H9 (cell line): ENCODE measurements around the gene TGDS. TPM values are rescaled to one million over a fixed set of nuclear protein-coding genes. Genes with fewer than 3 reads are reported as not detected.

ENCODE experiments used
- DNase-seq: peaks from one replicate; pipeline ENCODE4 v3.0.0-alpha.2; 2017
- H2AFZ ChIP-seq: one replicate; pipeline ENCODE4 v1.6.1; 2013; ENCODE audit warnings: mild to moderate bottlenecking, low read length, control low read depth, moderate library complexity
- H2AK5ac ChIP-seq: 2 replicates; pipeline ENCODE4 v1.6.1; 2013; ENCODE audit warnings: low read length, control low read depth, mixed read lengths; ENCODE audit not compliant: insufficient read length
- H2BK120ac ChIP-seq: one replicate; pipeline ENCODE4 v1.6.1; 2013; ENCODE audit warnings: low read depth, mild to moderate bottlenecking, low read length, control low read depth, inconsistent platforms; ENCODE audit not compliant: poor library complexity, severe bottlenecking
- H2BK12ac ChIP-seq: 2 replicates; pipeline ENCODE4 v1.6.1; 2013; ENCODE audit warnings: low read length, control low read depth, mixed read lengths, low read depth; ENCODE audit not compliant: insufficient read length
- H2BK15ac ChIP-seq: 2 replicates; pipeline ENCODE4 v1.6.1; 2013; ENCODE audit warnings: low read depth, low read length, control low read depth
- H2BK20ac ChIP-seq: one replicate; pipeline ENCODE4 v1.6.1; 2013; ENCODE audit warnings: low read depth, mild to moderate bottlenecking, low read length, control low read depth, inconsistent platforms; ENCODE audit not compliant: poor library complexity, severe bottlenecking
- H2BK5ac ChIP-seq: 2 replicates; pipeline ENCODE4 v1.6.1; 2013; ENCODE audit warnings: low read length, control low read depth, mixed read lengths; ENCODE audit not compliant: insufficient read length
- H3K14ac ChIP-seq: 2 replicates; pipeline ENCODE4 v1.6.1; 2013; ENCODE audit warnings: low read length, control low read depth; ENCODE audit not compliant: insufficient read depth
- H3K18ac ChIP-seq: 2 replicates; pipeline ENCODE4 v1.6.1; 2013; ENCODE audit warnings: low read depth, mild to moderate bottlenecking, mixed read lengths, low read length, control low read depth; ENCODE audit not compliant: insufficient read length
- H3K23ac ChIP-seq: 2 replicates; pipeline ENCODE4 v1.6.1; 2013; ENCODE audit warnings: low read length, control low read depth, mixed read lengths, low read depth; ENCODE audit not compliant: insufficient read length
- H3K23me2 ChIP-seq: 2 replicates; pipeline ENCODE4 v1.6.1; 2013; ENCODE audit warnings: low read depth, mild to moderate bottlenecking, mixed read lengths, low read length, control low read depth; ENCODE audit not compliant: insufficient read length, poor library complexity, severe bottlenecking
- H3K27ac ChIP-seq: 2 replicates; pipeline ENCODE4 v1.5.1; 2013; ENCODE audit warnings: low read length, control low read depth, mixed read lengths, low read depth; ENCODE audit not compliant: insufficient read length
- H3K27me3 ChIP-seq: 2 replicates; pipeline ENCODE4 v1.6.1; 2013; ENCODE audit warnings: low read length, control low read depth, inconsistent platforms; ENCODE audit not compliant: insufficient read depth
- H3K4ac ChIP-seq: 2 replicates; pipeline ENCODE4 v1.6.1; 2013; ENCODE audit warnings: low read depth, mild to moderate bottlenecking, control low read depth, inconsistent platforms, low read length, moderate library complexity
- H3K4me1 ChIP-seq: 2 replicates; pipeline ENCODE4 v1.6.1; 2013; ENCODE audit warnings: low read length, control low read depth, inconsistent platforms; ENCODE audit not compliant: insufficient read depth
- H3K4me2 ChIP-seq: 2 replicates; pipeline ENCODE4 v1.6.1; 2013; ENCODE audit warnings: low read length, control low read depth, mixed read lengths; ENCODE audit not compliant: insufficient read length, insufficient read depth
- H3K56ac ChIP-seq: 2 replicates; pipeline ENCODE4 v1.6.1; 2013; ENCODE audit warnings: low read depth, mild to moderate bottlenecking, mixed read lengths, low read length, control low read depth; ENCODE audit not compliant: insufficient read length
- H3K79me1 ChIP-seq: 2 replicates; pipeline ENCODE4 v1.6.1; 2013; ENCODE audit warnings: low read depth, mild to moderate bottlenecking, moderate library complexity, low read length, control low read depth, inconsistent platforms; ENCODE audit not compliant: insufficient read depth, poor library complexity, severe bottlenecking
- H3K79me2 ChIP-seq: 2 replicates; pipeline ENCODE4 v1.6.1; 2013; ENCODE audit warnings: low read length, control low read depth, inconsistent platforms; ENCODE audit not compliant: insufficient read depth
- H3K9ac ChIP-seq: 2 replicates; pipeline ENCODE4 v1.6.1; 2013; ENCODE audit warnings: low read length, control low read depth, mixed read lengths; ENCODE audit not compliant: insufficient read length; ENCODE audit errors: extremely low read depth
- H3K9me3 ChIP-seq: one replicate; pipeline ENCODE4 v1.6.1; 2013; ENCODE audit warnings: low read depth, low read length, inconsistent platforms; ENCODE audit not compliant: control insufficient read depth
- H3T11ph ChIP-seq: one replicate; pipeline ENCODE4 v1.6.1; 2013; ENCODE audit warnings: mild to moderate bottlenecking, low read length, control low read depth, inconsistent platforms
- H4K20me1 ChIP-seq: one replicate; pipeline ENCODE4 v1.6.1; 2013; ENCODE audit not compliant: control insufficient read depth, insufficient read length, insufficient read depth
- H4K5ac ChIP-seq: 2 replicates; pipeline ENCODE4 v1.6.1; 2013; ENCODE audit warnings: low read depth, mild to moderate bottlenecking, mixed read lengths, low read length, control low read depth; ENCODE audit not compliant: insufficient read length
- H4K8ac ChIP-seq: replicated peaks from 2 replicates; pipeline ENCODE4 v1.6.1; 2013; ENCODE audit warnings: low read length, control low read depth, mixed read lengths, low read depth; ENCODE audit not compliant: insufficient read length
- H4K91ac ChIP-seq: 2 replicates; pipeline ENCODE4 v1.6.1; 2013; ENCODE audit warnings: low read depth, mild to moderate bottlenecking, moderate library complexity, mixed read lengths, low read length, control low read depth; ENCODE audit not compliant: insufficient read length
- H3K27ac Mint-ChIP-seq, 3 experiments: 2 replicates in 2 of 3; 3 replicates in 1 of 3; pipeline ENCODE4 v1.8.0; 2020 to 2021; ENCODE audit warnings: mixed read lengths in 3 of 3, mild to moderate bottlenecking in 1 of 3, moderate library complexity in 1 of 3
- H3K27me3 Mint-ChIP-seq: 2 replicates; pipeline ENCODE4 v1.8.0; 2021; ENCODE audit warnings: low read depth, mild to moderate bottlenecking, moderate library complexity, mixed read lengths
- H3K36me3 Mint-ChIP-seq, 3 experiments: 2 replicates in 2 of 3; 3 replicates in 1 of 3; pipeline ENCODE4 v1.8.0; 2020 to 2021; ENCODE audit warnings: low read depth in 3 of 3, mixed read lengths in 3 of 3; ENCODE audit not compliant: insufficient read depth in 1 of 3
- H3K4me1 Mint-ChIP-seq, 2 experiments: 2 replicates each; pipeline ENCODE4 v1.8.0; 2020; ENCODE audit warnings: mixed read lengths in 2 of 2
- H3K4me3 Mint-ChIP-seq, 2 experiments: 2 replicates in 1 of 2; 3 replicates in 1 of 2; pipeline ENCODE4 v1.8.0; 2020 to 2021; ENCODE audit warnings: mild to moderate bottlenecking in 2 of 2, mixed read lengths in 2 of 2, moderate library complexity in 1 of 2
- H3K9me3 Mint-ChIP-seq, 2 experiments: 2 replicates in 1 of 2; 3 replicates in 1 of 2; pipeline ENCODE4 v1.8.0; 2020; ENCODE audit warnings: mild to moderate bottlenecking in 2 of 2, mixed read lengths in 2 of 2, moderate library complexity in 1 of 2
- CTCF ChIP-seq: fragments of 200-600 bp; sonication (generic); conservative IDR thresholded peaks from 3 replicates; pipeline ENCODE4 v1.8.0; 2021; ENCODE audit warnings: antibody characterized with exemption, mild to moderate bottlenecking
- WGBS: extraction: QIAGEN DNeasy Blood & Tissue Kit; methylation state at CpG from one replicate; pipeline ENCODE4 v1.1.7; 2013; ENCODE audit warnings: missing lambda C conversion rate, low lambda C conversion rate, mixed read lengths; ENCODE audit not compliant: insufficient read length; ENCODE audit errors: extremely low coverage; 5-methylcytosine and 5-hydroxymethylcytosine counted together
- total RNA-seq: library from RNA; stranded (reverse); gene quantifications from 2 replicates; pipeline ENCODE4 v1.2.1, GENCODE V29; 2021

Gene TGDS
- total RNA-seq, 1 experiment from 2014 or later, result 13.9 TPM

- Histone ChIP-seq H3K4me2 (no peak overlapping the region), H3K23ac (no peak overlapping the region), H3K79me1 (peaks cover 3% of the 10 kb centered on the region), H3K4ac (no peak overlapping the region), H4K8ac (no peak overlapping the region), H3K23me2 (peaks cover 6% of the 10 kb centered on the region), H2BK12ac (no peak overlapping the region), H2BK15ac (no peak overlapping the region), H2BK20ac (no peak overlapping the region), H2AK5ac (no peak overlapping the region), H3K4me1 (no peaks in the 10 kb centered on the region), H2BK5ac (no peak overlapping the region), H3K14ac (no peak overlapping the region), H3K9me3 (no peaks in the 10 kb centered on the region), H2AFZ (no peak overlapping the region), H2BK120ac (no peak overlapping the region), H3K18ac (no peak overlapping the region), H4K91ac (no peak overlapping the region), H3K27me3 (no peaks in the 10 kb centered on the region), H3K9ac (no peak overlapping the region), H3K56ac (no peak overlapping the region), H4K20me1 (no peaks in the 10 kb centered on the region), H3T11ph (no peak overlapping the region), H4K5ac (no peak overlapping the region), H3K27ac (no peak overlapping the region), H3K79me2 (peaks cover 5% of the 10 kb centered on the region; the same call in 1 of the 2 replicates)
- Mint-ChIP-seq H3K4me3 (no peak overlapping the region), H3K27me3 (no peaks in the 10 kb centered on the region), H3K4me1 (peaks cover 14 to 15% of the 10 kb centered on the region in 2 experiments), H3K9me3 (no peaks in the 10 kb centered on the region; a peak in 1 of 5 replicates), H3K27ac (no peak overlapping the region), H3K36me3 (peaks cover 17 to 42% (median 40%) of the 10 kb centered on the region in 3 experiments; a peak in 6 of 7 replicates)
- no peak for DNase-seq
- no CpG with 5 or more reads among the region's 3 CpGs for WGBS
- TF ChIP-seq CTCF, result no peak
These were observed 5.2 kb downstream of the TGDS start for GRCh38 chr13:94590744-94591143.
